Lung (tissue), 12 donors: Measurements from ENCODE around the gene ENO2. TPM values are rescaled to one million over a fixed set of nuclear protein-coding genes. Genes with fewer than 3 reads are reported as not detected.
A peak's percentile ranks its signal among the peaks of the same experiment; 100 is the strongest.

Experiments
- ATAC-seq: fragments of 200-7000 bp; cut with Tn5 transposase; one replicate; pipeline ENCODE4 v1.9.1; 2020; ENCODE audit warnings: moderate number of reproducible peaks; ENCODE audit not compliant: insufficient read depth, low FRiP score
- DNase-seq, 3 donors: peaks; one replicate each; pipeline ENCODE4 v3.0.0-alpha.2; 2013 to 2017
- H3K27ac ChIP-seq, 2 donors: one replicate each; pipeline ENCODE4 v1.5.1; 2013; ENCODE audit warnings: mild to moderate bottlenecking in 2 of 2, moderate library complexity in 2 of 2, control low read depth in 1 of 2, inconsistent platforms in 1 of 2, low read depth in 1 of 2, low read length in 1 of 2
- H3K27me3 ChIP-seq, 3 donors: one replicate each; pipeline ENCODE4 v1.5.1; 2013; ENCODE audit warnings: low read length in 2 of 3; ENCODE audit not compliant: control insufficient read depth in 3 of 3, insufficient read depth in 3 of 3
- H3K36me3 ChIP-seq, 4 donors: one replicate each; pipeline ENCODE4 v1.5.1; 2013; ENCODE audit warnings: low read length in 4 of 4, mild to moderate bottlenecking in 1 of 4, moderate library complexity in 1 of 4; ENCODE audit not compliant: control insufficient read depth in 4 of 4, insufficient read depth in 4 of 4
- H3K4me1 ChIP-seq, 5 donors: one replicate each; pipeline ENCODE4 v1.5.1; 2013; ENCODE audit warnings: low read length in 5 of 5, mild to moderate bottlenecking in 2 of 5, moderate library complexity in 1 of 5; ENCODE audit not compliant: control insufficient read depth in 5 of 5, insufficient read depth in 5 of 5
- H3K4me3 ChIP-seq: one replicate; pipeline ENCODE4 v1.5.1; 2013; ENCODE audit warnings: mild to moderate bottlenecking, control low read depth, moderate library complexity
- H3K9ac ChIP-seq, 2 donors: one replicate each; pipeline ENCODE4 v1.5.1; 2013; ENCODE audit warnings: low read length in 2 of 2, control low read depth in 1 of 2; ENCODE audit not compliant: insufficient read depth in 1 of 2
- H3K9me3 ChIP-seq, 4 donors: one replicate each; pipeline ENCODE4 v1.5.1; 2013; ENCODE audit warnings: low read length in 3 of 4, mild to moderate bottlenecking in 1 of 4, moderate library complexity in 1 of 4; ENCODE audit not compliant: control insufficient read depth in 4 of 4, insufficient read depth in 3 of 4
- CTCF ChIP-seq: IDR thresholded peaks from 2 replicates; pipeline ENCODE4 v1.5.1; 2012; ENCODE audit warnings: mild to moderate bottlenecking; ENCODE audit errors: control extremely low read depth, extremely low read depth
- WGBS, 2 donors: extraction: QIAGEN DNeasy Blood & Tissue Kit; methylation state at CpG; one replicate each; pipeline ENCODE4 v1.1.7; 2013; 5-methylcytosine and 5-hydroxymethylcytosine counted together
- polyA plus RNA-seq, 2 donors: library from polyadenylated mRNA; stranded (reverse); fragments of 200-250 nt; gene quantifications; one replicate each; pipeline ENCODE4 v1.2.1, GENCODE V29; 2013
- total RNA-seq, 2 donors: library from RNA; depleted of rRNA in 1 of 2; stranded (reverse); fragments of >200 nt in 1 of 2; gene quantifications; one replicate each; pipeline ENCODE4 v1.2.1, GENCODE V29; 2014 to 2021
- donor health status: control.
- donor health status: control.
- donor health status: Bipolar disorder and iron deficiency.
- donor health status: healthy.
- donor health status: DM: yes; HTN: yes; CAD: no.

Gene ENO2
- total and polyA plus RNA-seq, 4 donors = 14.4 to 41.9 (median 30.8) TPM

GRCh38 chr12:6866920-6867412 lies 47.4 kb upstream of the ENO2 start:
- Histone ChIP-seq H3K27me3 (no peaks in the 10 kb centered on the region), H3K4me3 (peak overlapping the region; percentile 40), H3K9ac (peak overlapping the region; percentile 50 to 67), H3K9me3 (no peaks in the 10 kb centered on the region), H3K4me1 (peaks cover 0 to 29% (median 12%) of the 10 kb centered on the region in 5 donors), H3K36me3 (peaks cover 3 to 36% (median 31%) of the 10 kb centered on the region in 4 donors), H3K27ac (peak overlapping the region; percentile 71 to 91)
- WGBS, 2 donors = 2 to 4% methylated on average over 25 to 33 of the region's 33 CpGs
- TF ChIP-seq CTCF = no peak
- ATAC-seq (peak; percentile 2), DNase-seq (no peak)

- H3K27me3 ChIP-seq = no peaks in the 10 kb centered on the region
- peaks cover 3 to 31% (median 30%) of the 10 kb centered on the region in 4 donors for H3K36me3 ChIP-seq
- peak; percentile 86 for ATAC-seq
- TF ChIP-seq CTCF = no peak
- peak; percentile 87 to 92 (median 90) for DNase-seq
- peak within 1 kb of the TSS; percentile 96 to 99 for H3K27ac ChIP-seq
- H3K4me3 ChIP-seq = peak within 1 kb of the TSS; percentile 92
- no peaks in the 10 kb centered on the region for H3K9me3 ChIP-seq
- H3K4me1 ChIP-seq = peaks cover 0 to 35% (median 12%) of the 10 kb centered on the region in 5 donors
- H3K9ac ChIP-seq = peak within 1 kb of the TSS; percentile 76 to 88
- 0 to 1% methylated on average over 68 to 86 of the region's 86 CpGs for WGBS, 2 donors
Measured at GRCh38 chr12:6867413-6868210, 46.8 kb upstream of the ENO2 start, which contains the start of gene TPI1. TPI1 (plus strand) TSS chr12:6867531; CDS start chr12:6867567, 36 bp downstream.

- no peaks in the 10 kb centered on the region for H3K9me3 ChIP-seq
- H3K9ac ChIP-seq = peak overlapping the region; percentile 76 to 88
- ATAC-seq (no peak), DNase-seq (peak in 2 of 3 donors; percentile 23 to 43)
- peak overlapping the region; percentile 92 for H3K4me3 ChIP-seq
- H3K27me3 ChIP-seq = no peaks in the 10 kb centered on the region
- no peak for TF ChIP-seq CTCF
- H3K4me1 ChIP-seq = peaks cover 0 to 37% (median 12%) of the 10 kb centered on the region in 5 donors
- H3K36me3 ChIP-seq = peaks cover 3 to 31% (median 27%) of the 10 kb centered on the region in 4 donors
- WGBS, 2 donors = 12 to 15% methylated on average over 22 of the region's 22 CpGs
- peak overlapping the region; percentile 96 to 99 for H3K27ac ChIP-seq
Measured at GRCh38 chr12:6868211-6869048, 46.0 kb upstream of the ENO2 start.
